WTC11 (cell line): ENCODE data around the gene IGLL5. TPM values are rescaled to one million over a fixed set of nuclear protein-coding genes. Genes with fewer than 3 reads are reported as not detected.

Experiments
- ATAC-seq: fragments of 200-7000 bp; cut with Tn5 transposase; 2 replicates; pipeline ENCODE4 v1.10.0; 2021; ENCODE audit warnings: mild to moderate bottlenecking, moderate library complexity
- CTCF ChIA-PET: fragments of 300-600 bp; sonication (Branson Sonifier 250); formaldehyde crosslinking; loops from one replicate; lab custom pipeline; 2021; ENCODE audit warnings: antibody characterized with exemption; lab: Charles Lee
- POLR2A ChIA-PET: fragments of 350-600 bp; sonication (Branson Sonifier 250); formaldehyde crosslinking; loops from one replicate; lab custom pipeline; 2021; ENCODE audit warnings: antibody characterized with exemption; lab: Charles Lee
- DNase-seq: peaks from one replicate; pipeline ENCODE4 v3.0.0; 2021; ENCODE audit warnings: low spot score
- H3K27ac Mint-ChIP-seq: 2 replicates; pipeline ENCODE4 v1.8.0; 2021; ENCODE audit warnings: mixed read lengths
- H3K27me3 Mint-ChIP-seq: 2 replicates; pipeline ENCODE4 v1.8.0; 2021; ENCODE audit warnings: low read depth, mild to moderate bottlenecking, moderate library complexity, mixed read lengths
- H3K36me3 Mint-ChIP-seq: 2 replicates; pipeline ENCODE4 v1.8.0; 2021; ENCODE audit warnings: mixed read lengths
- H3K4me1 Mint-ChIP-seq: 2 replicates; pipeline ENCODE4 v1.8.0; 2022; ENCODE audit warnings: mixed read lengths
- H3K4me3 Mint-ChIP-seq: 2 replicates; pipeline ENCODE4 v1.8.0; 2021; ENCODE audit warnings: mild to moderate bottlenecking, moderate library complexity, mixed read lengths
- H3K9me3 Mint-ChIP-seq: 2 replicates; pipeline ENCODE4 v1.8.0; 2021; ENCODE audit warnings: mixed read lengths
- AFF4 ChIP-seq: sonication (generic); formaldehyde crosslinking; IDR thresholded peaks from 2 replicates; pipeline ENCODE4 v1.8.1; 2023; ENCODE audit warnings: mild to moderate bottlenecking, missing genetic modification reagents, borderline replicate concordance
- AR ChIP-seq: fragments of 250-450 bp; sonication (Bioruptor Pico); IDR thresholded peaks from 2 replicates; pipeline ENCODE4 v1.9.0; 2021; ENCODE audit warnings: mild to moderate bottlenecking
- ARID4B ChIP-seq: sonication (generic); formaldehyde crosslinking; IDR thresholded peaks from 2 replicates; pipeline ENCODE4 v1.8.0; 2023; ENCODE audit warnings: missing genetic modification reagents, mild to moderate bottlenecking, borderline replicate concordance
- ATF1 ChIP-seq: sonication (generic); formaldehyde crosslinking; IDR thresholded peaks from 2 replicates; pipeline ENCODE4 v1.8.1; 2023; ENCODE audit warnings: mild to moderate bottlenecking, moderate library complexity, missing genetic modification reagents
- CDX4 ChIP-seq: fragments of 250-450 bp; sonication (Bioruptor Pico); IDR thresholded peaks from 2 replicates; pipeline ENCODE4 v1.9.0; 2021; ENCODE audit warnings: moderate library complexity, mild to moderate bottlenecking, inconsistent platforms, borderline replicate concordance
- ESRRA ChIP-seq: sonication (generic); formaldehyde crosslinking; IDR thresholded peaks from 2 replicates; pipeline ENCODE4 v1.8.1; 2022; ENCODE audit warnings: mild to moderate bottlenecking, missing genetic modification reagents, borderline replicate concordance
- FOXJ3 ChIP-seq: sonication (generic); formaldehyde crosslinking; IDR thresholded peaks from 2 replicates; pipeline ENCODE4 v1.9.0; 2021; ENCODE audit warnings: missing genetic modification reagents, mild to moderate bottlenecking, borderline replicate concordance
- GABPB1 ChIP-seq: sonication (generic); formaldehyde crosslinking; IDR thresholded peaks from 2 replicates; pipeline ENCODE4 v1.8.1; 2023; ENCODE audit warnings: mild to moderate bottlenecking, missing genetic modification reagents
- GTF2I ChIP-seq: fragments of 250-450 bp; sonication (Bioruptor Pico); conservative IDR thresholded peaks from 2 replicates; pipeline ENCODE4 v1.4.0; 2021; ENCODE audit warnings: mild to moderate bottlenecking
- MXD4 ChIP-seq: fragments of 250-450 bp; sonication (Bioruptor Pico); IDR thresholded peaks from 2 replicates; pipeline ENCODE4 v1.8.0; 2021; ENCODE audit warnings: mild to moderate bottlenecking, moderate library complexity, borderline replicate concordance
- NFE2L1 ChIP-seq: sonication (generic); formaldehyde crosslinking; IDR thresholded peaks from 2 replicates; pipeline ENCODE4 v1.8.1; 2023; ENCODE audit warnings: missing genetic modification reagents
- NR1H2 ChIP-seq: sonication (generic); formaldehyde crosslinking; IDR thresholded peaks from 2 replicates; pipeline ENCODE4 v1.9.0; 2021; ENCODE audit warnings: mild to moderate bottlenecking, moderate library complexity, missing genetic modification reagents
- SMAD3 ChIP-seq: sonication (generic); formaldehyde crosslinking; IDR thresholded peaks from 2 replicates; pipeline ENCODE4 v1.8.0; 2022; ENCODE audit warnings: missing genetic modification reagents, mild to moderate bottlenecking, borderline replicate concordance
- SOX15 ChIP-seq: fragments of 250-450 bp; sonication (Bioruptor Pico); IDR thresholded peaks from 2 replicates; pipeline ENCODE4 v1.9.0; 2021; ENCODE audit warnings: mild to moderate bottlenecking
- ZBTB43 ChIP-seq: sonication (generic); formaldehyde crosslinking; IDR thresholded peaks from 2 replicates; pipeline ENCODE4 v1.8.1; 2023; ENCODE audit warnings: mild to moderate bottlenecking, missing genetic modification reagents
- ZNF121 ChIP-seq: sonication (generic); formaldehyde crosslinking; IDR thresholded peaks from 2 replicates; pipeline ENCODE4 v1.8.0; 2023; ENCODE audit warnings: missing genetic modification reagents
- ZNF219 ChIP-seq: sonication (generic); formaldehyde crosslinking; IDR thresholded peaks from 2 replicates; pipeline ENCODE4 v1.8.0; 2023; ENCODE audit warnings: missing genetic modification reagents, mild to moderate bottlenecking, borderline replicate concordance
- ZNF263 ChIP-seq: sonication (generic); formaldehyde crosslinking; IDR thresholded peaks from 2 replicates; pipeline ENCODE4 v1.8.1; 2022; ENCODE audit warnings: low read depth, mild to moderate bottlenecking, moderate library complexity, missing genetic modification reagents
- ZNF281 ChIP-seq: sonication (generic); formaldehyde crosslinking; IDR thresholded peaks from 2 replicates; pipeline ENCODE4 v1.8.0; 2023; ENCODE audit warnings: mild to moderate bottlenecking, missing genetic modification reagents
- ZNF416 ChIP-seq: fragments of 250-450 bp; sonication (Bioruptor Pico); IDR thresholded peaks from 2 replicates; pipeline ENCODE4 v1.9.0; 2021; ENCODE audit warnings: mild to moderate bottlenecking, inconsistent platforms
- ZNF671 ChIP-seq: fragments of 250-450 bp; sonication (Bioruptor Pico); IDR thresholded peaks from 2 replicates; pipeline ENCODE4 v1.8.0; 2021; ENCODE audit warnings: mild to moderate bottlenecking
- total RNA-seq: library from RNA; stranded (reverse); gene quantifications from 3 replicates; pipeline ENCODE4 v1.2.3, GENCODE V29; 2021

IGLL5 gene
- total RNA-seq, 1 experiment from 2014 or later = not detected

GRCh38 chr22:22840780-22841179, 46.8 kb upstream of the IGLL5 start (continued):
- TF ChIP-seq ZBTB43 (CRISPR knock-in tag) (no peak), NR1H2 (CRISPR knock-in tag) (no peak), NFE2L1 (CRISPR knock-in tag) (no peak), FOXJ3 (CRISPR knock-in tag) (no peak), GABPB1 (CRISPR knock-in tag) (no peak)

GRCh38 chr22:22841598-22841997, 46.0 kb upstream of the IGLL5 start:
- Mint-ChIP-seq H3K9me3 (no peaks in the 10 kb centered on the region), H3K4me3 (no peak overlapping the region), H3K27ac (no peak overlapping the region)
- no peak for TF ChIP-seq AR (CRISPR knock-in tag)
- TF ChIP-seq SOX15 (CRISPR knock-in tag) = no peak
- TF ChIP-seq ZNF219 (CRISPR knock-in tag) = no peak
- no peak for TF ChIP-seq ESRRA (CRISPR knock-in tag)
- TF ChIP-seq ZNF416 (CRISPR knock-in tag) = no peak
- no peak for TF ChIP-seq GTF2I (CRISPR knock-in tag)
- no peak for TF ChIP-seq ZNF121 (CRISPR knock-in tag)
- TF ChIP-seq ZNF671 (CRISPR knock-in tag) = no peak
- TF ChIP-seq ARID4B = no peak
- no peak for TF ChIP-seq CDX4 (CRISPR knock-in tag)
- no peak for TF ChIP-seq ZNF281
- no peak for TF ChIP-seq AFF4 (CRISPR knock-in tag)
- TF ChIP-seq SMAD3 (CRISPR knock-in tag) = no peak
- TF ChIP-seq MXD4 (CRISPR knock-in tag) = no peak
- TF ChIP-seq ATF1 (CRISPR knock-in tag) = no peak
- TF ChIP-seq ZNF263 (CRISPR knock-in tag) = no peak

More at GRCh38 chr22:22841598-22841997, 46.0 kb upstream of the IGLL5 start:
- no peak for DNase-seq
- ChIA-PET POLR2A (no interaction called here), CTCF (interaction anchor here (0.6 to 2.5 kb wide), 3 partner anchors 14 to 42 kb away, joined by 3 to 9 read pairs (median 6); no protein-coding TSS in a partner anchor)
- H3K4me1 Mint-ChIP-seq = no peaks in the 10 kb centered on the region
- no peak for ATAC-seq
- peaks cover 88% of the 10 kb centered on the region for H3K27me3 Mint-ChIP-seq
- no peaks in the 10 kb centered on the region for H3K36me3 Mint-ChIP-seq
